OCI-LY1 (cell line): ENCODE results near the gene SLIT3.

Experiments used
- H2AFZ ChIP-seq: fragments of 200-600 bp; sonication (generic), shearing (Covaris generic); 2 replicates; pipeline ENCODE4 v1.6.0; 2014; ENCODE audit warnings: antibody characterized with exemption, mild to moderate bottlenecking, low read length
- H3F3A ChIP-seq: fragments of 200-600 bp; sonication (generic), shearing (Covaris generic); 2 replicates; pipeline ENCODE4 v1.6.0; 2014; ENCODE audit warnings: mild to moderate bottlenecking, antibody characterized with exemption, low read length, moderate library complexity; ENCODE audit not compliant: insufficient read depth
- H3K27ac ChIP-seq: fragments of 200-600 bp; sonication (generic); 2 replicates; pipeline ENCODE4 v1.5.1; 2014; ENCODE audit warnings: low read length, mixed run types, mild to moderate bottlenecking, low read depth; ENCODE audit not compliant: poor library complexity, severe bottlenecking
- H3K27me3 ChIP-seq: fragments of 200-600 bp; sonication (generic); 2 replicates; pipeline ENCODE4 v1.6.0; 2014; ENCODE audit warnings: antibody characterized with exemption, mild to moderate bottlenecking, low read length, moderate library complexity; ENCODE audit not compliant: insufficient read depth
- H3K36me3 ChIP-seq: fragments of 200-600 bp; sonication (generic); 2 replicates; pipeline ENCODE4 v1.6.1; 2014; ENCODE audit warnings: mild to moderate bottlenecking, antibody characterized with exemption, low read length, moderate library complexity, mixed read lengths; ENCODE audit not compliant: insufficient read depth
- H3K4me1 ChIP-seq: fragments of 200-600 bp; sonication (generic); 2 replicates; pipeline ENCODE4 v1.5.1; 2014; ENCODE audit warnings: mild to moderate bottlenecking, low read length, moderate library complexity; ENCODE audit not compliant: insufficient read depth, severe bottlenecking
- H3K4me2 ChIP-seq: fragments of 200-600 bp; sonication (generic), shearing (Covaris generic); 2 replicates; pipeline ENCODE4 v1.6.1; 2014; ENCODE audit warnings: low read length
- H3K4me3 ChIP-seq: fragments of 200-600 bp; sonication (generic); 2 replicates; pipeline ENCODE4 v1.5.1; 2014; ENCODE audit warnings: low read length, low read depth, mild to moderate bottlenecking, mixed read lengths; ENCODE audit not compliant: poor library complexity, severe bottlenecking
- H3K79me2 ChIP-seq: fragments of 200-600 bp; shearing (Covaris generic); 2 replicates; pipeline ENCODE4 v1.6.1; 2016; ENCODE audit warnings: mixed run types, low read length, mixed read lengths; ENCODE audit not compliant: insufficient read depth
- H3K9ac ChIP-seq: fragments of 200-600 bp; sonication (generic), shearing (Covaris generic); 2 replicates; pipeline ENCODE4 v1.6.1; 2014; ENCODE audit warnings: mild to moderate bottlenecking, low read length, mixed read lengths
- H3K9me2 ChIP-seq: fragments of 200-600 bp; sonication (generic), shearing (Covaris generic); 2 replicates; pipeline ENCODE4 v1.6.1; 2014; ENCODE audit warnings: low read depth, mild to moderate bottlenecking, low read length, mixed read lengths
- H3K9me3 ChIP-seq: fragments of 200-600 bp; shearing (Covaris generic); 2 replicates; pipeline ENCODE4 v1.6.1; 2014; ENCODE audit warnings: low read length, mixed read lengths
- H4K20me1 ChIP-seq: fragments of 200-600 bp; sonication (generic), shearing (Covaris generic); 2 replicates; pipeline ENCODE4 v1.6.0; 2016; ENCODE audit warnings: mild to moderate bottlenecking, low read length; ENCODE audit not compliant: insufficient read depth
- CTCF ChIP-seq: fragments of 200-600 bp; sonication (generic), shearing (Covaris generic); IDR thresholded peaks from 2 replicates; pipeline ENCODE4 v1.5.1; 2017; ENCODE audit warnings: mild to moderate bottlenecking, antibody characterized with exemption, low read length, moderate library complexity, mixed read lengths
- EZH2 ChIP-seq: fragments of 200-600 bp; sonication (generic), shearing (Covaris generic); IDR thresholded peaks from 2 replicates; pipeline ENCODE4 v1.8.0; 2017; ENCODE audit warnings: borderline replicate concordance, mixed run types, mild to moderate bottlenecking, antibody characterized with exemption, low read length, moderate library complexity, mixed read lengths

Gene SLIT3

GRCh38 chr5:169015991-169016390 is 284.9 kb downstream of the SLIT3 start:
- Histone ChIP-seq H3K79me2 (no peaks in the 10 kb centered on the region), H3K4me1 (no peaks in the 10 kb centered on the region), H3K27ac (no peak overlapping the region), H3K27me3 (no peaks in the 10 kb centered on the region), H3K9me2 (no peaks in the 10 kb centered on the region), H3F3A (no peaks in the 10 kb centered on the region), H3K4me3 (no peak overlapping the region), H3K4me2 (no peak overlapping the region), H4K20me1 (no peaks in the 10 kb centered on the region), H3K36me3 (no peaks in the 10 kb centered on the region), H2AFZ (no peak overlapping the region), H3K9ac (no peak overlapping the region), H3K9me3 (no peaks in the 10 kb centered on the region)
- TF ChIP-seq CTCF (no peak), EZH2 (no peak)

GRCh38 chr5:169013846-169014245 is 287.1 kb downstream of the SLIT3 start:
- no peaks in the 10 kb centered on the region for H3K4me1 ChIP-seq
- no peaks in the 10 kb centered on the region for H4K20me1 ChIP-seq
- no peak overlapping the region for H3K27ac ChIP-seq
- H3F3A ChIP-seq, result no peaks in the 10 kb centered on the region
- no peaks in the 10 kb centered on the region for H3K36me3 ChIP-seq
- no peak for TF ChIP-seq CTCF
- TF ChIP-seq EZH2, result no peak
- H3K4me2 ChIP-seq, result no peak overlapping the region
- H3K79me2 ChIP-seq, result no peaks in the 10 kb centered on the region
- no peaks in the 10 kb centered on the region for H3K9me2 ChIP-seq
- H3K9me3 ChIP-seq, result no peaks in the 10 kb centered on the region
- no peak overlapping the region for H2AFZ ChIP-seq
- no peak overlapping the region for H3K4me3 ChIP-seq
- no peaks in the 10 kb centered on the region; the same call in 1 of the 2 replicates for H3K27me3 ChIP-seq
- no peak overlapping the region for H3K9ac ChIP-seq

GRCh38 chr5:169013208-169013728 is 287.7 kb downstream of the SLIT3 start:
- no peaks in the 10 kb centered on the region for H3K79me2 ChIP-seq
- no peaks in the 10 kb centered on the region for H3K36me3 ChIP-seq
- TF ChIP-seq EZH2 (no peak), CTCF (no peak)
- no peak overlapping the region for H3K27ac ChIP-seq
- H3K27me3 ChIP-seq, result no peaks in the 10 kb centered on the region; the same call in 1 of the 2 replicates
- H3K4me3 ChIP-seq, result no peak overlapping the region
- H3K9ac ChIP-seq, result no peak overlapping the region
- H2AFZ ChIP-seq, result no peak overlapping the region
- H3F3A ChIP-seq, result no peaks in the 10 kb centered on the region
- H3K4me2 ChIP-seq, result no peak overlapping the region
- H4K20me1 ChIP-seq, result no peaks in the 10 kb centered on the region
- no peaks in the 10 kb centered on the region for H3K4me1 ChIP-seq
- H3K9me2 ChIP-seq, result no peaks in the 10 kb centered on the region
- H3K9me3 ChIP-seq, result no peaks in the 10 kb centered on the region
